CD14-positive monocyte (primary cell): ENCODE data around the gene RNF223. TPM values are rescaled to one million over a fixed set of nuclear protein-coding genes. Genes with fewer than 3 reads are reported as not detected.

Experiments used
- DNase-seq, 3 donors: peaks; one replicate each; pipeline ENCODE4 v3.0.0-alpha.2; 2011 to 2022
- H2AFZ ChIP-seq: 2 replicates; pipeline ENCODE4 v1.6.0; 2012; ENCODE audit warnings: mild to moderate bottlenecking, low read depth, low read length, inconsistent platforms; ENCODE audit not compliant: insufficient read depth, poor library complexity, severe bottlenecking
- H3K27ac ChIP-seq, 2 donors: 1 replicate in 1 of 2; 2 replicates in 1 of 2; pipeline ENCODE4 v1.5.1; 2012 to 2013; ENCODE audit warnings: low read length in 2 of 2, control low read depth in 1 of 2, inconsistent platforms in 1 of 2, low read depth in 1 of 2, mild to moderate bottlenecking in 1 of 2
- H3K27me3 ChIP-seq, 2 donors: one replicate each; pipeline versions ENCODE4 v1.6.0 to v1.6.1; 2011 to 2013; ENCODE audit warnings: low read length in 2 of 2; ENCODE audit not compliant: control insufficient read depth in 2 of 2, insufficient read depth in 2 of 2
- H3K36me3 ChIP-seq, 2 donors: replicated peaks in 1 of 2; 1 replicate in 1 of 2; 2 replicates in 1 of 2; pipeline versions ENCODE4 v1.5.1 to v1.6.1; 2012 to 2013; ENCODE audit warnings: low read length in 2 of 2, control low read depth in 1 of 2, inconsistent platforms in 1 of 2, mild to moderate bottlenecking in 1 of 2; ENCODE audit not compliant: insufficient read depth in 2 of 2, control insufficient read depth in 1 of 2
- H3K4me1 ChIP-seq, 2 donors: 1 replicate in 1 of 2; 2 replicates in 1 of 2; pipeline versions ENCODE4 v1.5.1 to v1.6.1; 2012 to 2013; ENCODE audit warnings: low read length in 2 of 2, control low read depth in 1 of 2, inconsistent platforms in 1 of 2, mild to moderate bottlenecking in 1 of 2, moderate library complexity in 1 of 2; ENCODE audit not compliant: insufficient read depth in 2 of 2, control insufficient read depth in 1 of 2
- H3K4me2 ChIP-seq: replicated peaks from 2 replicates; pipeline ENCODE3; 2012; ENCODE audit warnings: low read length, moderate library complexity, mild to moderate bottlenecking; ENCODE audit not compliant: poor library complexity, severe bottlenecking; ENCODE audit errors: extremely low read depth
- H3K4me3 ChIP-seq, 3 experiments: fragments of 200-600 bp in 1 of 3; sonication (generic) in 1 of 3; replicated peaks in 1 of 3; 1 replicate in 2 of 3; 2 replicates in 1 of 3; pipeline ENCODE4 v1.5.1; 2011 to 2013; ENCODE audit warnings: low read length in 3 of 3, mild to moderate bottlenecking in 3 of 3, control low read depth in 2 of 3, low read depth in 2 of 3, inconsistent platforms in 1 of 3, moderate library complexity in 1 of 3
- H3K79me2 ChIP-seq: 2 replicates; pipeline ENCODE4 v1.6.0; 2012; ENCODE audit warnings: mild to moderate bottlenecking, control low read depth, inconsistent platforms, low read length, moderate library complexity; ENCODE audit not compliant: insufficient read depth
- H3K9ac ChIP-seq: 2 replicates; pipeline ENCODE4 v1.6.0; 2017; ENCODE audit warnings: low read length, mild to moderate bottlenecking; ENCODE audit not compliant: insufficient read depth, poor library complexity, severe bottlenecking
- H3K9me3 ChIP-seq, 2 donors: replicated peaks in 1 of 2; 1 replicate in 1 of 2; 2 replicates in 1 of 2; pipeline versions ENCODE4 v1.5.1 to v1.6.1; 2012 to 2013; ENCODE audit warnings: low read length in 2 of 2, control low read depth in 1 of 2; ENCODE audit not compliant: control insufficient read depth in 1 of 2, insufficient read depth in 1 of 2
- H4K20me1 ChIP-seq: 2 replicates; pipeline ENCODE4 v1.6.0; 2012; ENCODE audit warnings: mild to moderate bottlenecking, low read length, control low read depth, moderate library complexity; ENCODE audit not compliant: insufficient read depth
- H3K27ac Mint-ChIP-seq, 7 donors: one replicate each; pipeline ENCODE4 v1.8.0; 2020; ENCODE audit warnings: mild to moderate bottlenecking in 7 of 7, mixed read lengths in 7 of 7, moderate library complexity in 6 of 7, inconsistent platforms in 2 of 7
- H3K27me3 Mint-ChIP-seq, 3 donors: one replicate each; pipeline ENCODE4 v1.8.0; 2021 to 2022; ENCODE audit warnings: low read depth in 3 of 3, mild to moderate bottlenecking in 3 of 3, mixed read lengths in 3 of 3, moderate library complexity in 3 of 3, inconsistent platforms in 1 of 3
- H3K36me3 Mint-ChIP-seq, 2 donors: one replicate each; pipeline ENCODE4 v1.8.0; 2020; ENCODE audit warnings: mixed read lengths in 2 of 2, inconsistent platforms in 1 of 2, mild to moderate bottlenecking in 1 of 2
- H3K4me1 Mint-ChIP-seq: one replicate; pipeline ENCODE4 v1.8.0; 2020; ENCODE audit warnings: mild to moderate bottlenecking, mixed read lengths
- H3K4me3 Mint-ChIP-seq, 2 donors: one replicate each; pipeline ENCODE4 v1.8.0; 2020; ENCODE audit warnings: mild to moderate bottlenecking in 2 of 2, mixed read lengths in 2 of 2, moderate library complexity in 1 of 2
- H3K9me3 Mint-ChIP-seq, 7 donors: one replicate each; pipeline ENCODE4 v1.8.0; 2020 to 2022; ENCODE audit warnings: mixed read lengths in 7 of 7, mild to moderate bottlenecking in 6 of 7, moderate library complexity in 6 of 7, inconsistent platforms in 2 of 7
- WGBS: methylation state at CpG from one replicate; pipeline ENCODE4 v1.1.5; 2013; ENCODE audit warnings: missing lambda C conversion rate; ENCODE audit not compliant: insufficient coverage; 5-methylcytosine and 5-hydroxymethylcytosine counted together
- intact Hi-C, 2 donors: fragments of 100-400 bp; cut with micrococcal nuclease; formaldehyde crosslinking; loops; one replicate each; pipeline versions ENCODE4 v1.15.0 to v1.15.1; 2023
- polyA plus RNA-seq, 3 donors: library from polyadenylated mRNA; depleted of rRNA in 1 of 3; unstranded in 2 of 3; stranded (reverse) in 1 of 3; fragments of 300-500 nt in 2 of 3; fragments of >200 nt in 1 of 3; fragmentation: Illumina TruSeq in 2 of 3; gene quantifications; 1 replicate in 2 of 3; 2 replicates in 1 of 3; pipeline ENCODE4 v1.2.3, GENCODE V29; 2012 to 2021
- TF ChIP-seq, protein P1 (sequence below): fragments of 200-600 bp; IDR thresholded peaks from one replicate; pipeline ENCODE4 v1.8.0; 2022; ENCODE audit warnings: antibody characterized with exemption, mild to moderate bottlenecking

Gene RNF223
- polyA plus RNA-seq, 3 donors, result not detected

DNA sequence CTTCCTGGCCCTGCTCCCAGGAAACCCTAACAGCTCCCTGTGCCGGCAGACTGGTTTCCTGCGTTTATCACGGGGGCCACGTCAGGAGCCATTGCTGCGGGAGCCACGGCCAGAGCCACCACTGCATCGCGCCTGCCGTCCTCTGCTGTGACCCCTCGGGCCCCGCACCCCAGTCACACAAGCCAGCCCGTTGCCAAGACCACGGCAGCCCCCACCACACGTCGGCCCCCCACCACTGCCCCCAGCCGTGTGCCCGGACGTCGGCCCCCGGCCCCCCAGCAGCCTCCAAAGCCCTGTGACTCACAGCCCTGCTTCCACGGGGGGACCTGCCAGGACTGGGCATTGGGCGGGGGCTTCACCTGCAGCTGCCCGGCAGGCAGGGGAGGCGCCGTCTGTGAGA lies 26.1 kb downstream of the RNF223 start:
- H2AFZ ChIP-seq, result no peak overlapping the region
- H4K20me1 ChIP-seq, result no peaks in the 10 kb centered on the region
- no peak overlapping the region for H3K27ac ChIP-seq
- H3K4me2 ChIP-seq, result no peak overlapping the region
- no peak for DNase-seq
- 88% methylated on average over 15 of the region's 25 CpGs for WGBS
- Mint-ChIP-seq H3K27me3 (peaks cover 0 to 4% (median 0%) of the 10 kb centered on the region in 3 donors), H3K4me1 (no peaks in the 10 kb centered on the region), H3K36me3 (no peaks in the 10 kb centered on the region), H3K9me3 (peaks cover 0 to 4% (median 1%) of the 10 kb centered on the region in 7 donors), H3K27ac (no peak overlapping the region), H3K4me3 (no peak overlapping the region)
- no peaks in the 10 kb centered on the region for H3K9me3 ChIP-seq
- intact Hi-C loops, result no loop called here
- no peak overlapping the region for H3K9ac ChIP-seq
- H3K4me3 ChIP-seq, result no peak overlapping the region
- no peaks in the 10 kb centered on the region for H3K36me3 ChIP-seq
- TF ChIP-seq, protein P1, sequence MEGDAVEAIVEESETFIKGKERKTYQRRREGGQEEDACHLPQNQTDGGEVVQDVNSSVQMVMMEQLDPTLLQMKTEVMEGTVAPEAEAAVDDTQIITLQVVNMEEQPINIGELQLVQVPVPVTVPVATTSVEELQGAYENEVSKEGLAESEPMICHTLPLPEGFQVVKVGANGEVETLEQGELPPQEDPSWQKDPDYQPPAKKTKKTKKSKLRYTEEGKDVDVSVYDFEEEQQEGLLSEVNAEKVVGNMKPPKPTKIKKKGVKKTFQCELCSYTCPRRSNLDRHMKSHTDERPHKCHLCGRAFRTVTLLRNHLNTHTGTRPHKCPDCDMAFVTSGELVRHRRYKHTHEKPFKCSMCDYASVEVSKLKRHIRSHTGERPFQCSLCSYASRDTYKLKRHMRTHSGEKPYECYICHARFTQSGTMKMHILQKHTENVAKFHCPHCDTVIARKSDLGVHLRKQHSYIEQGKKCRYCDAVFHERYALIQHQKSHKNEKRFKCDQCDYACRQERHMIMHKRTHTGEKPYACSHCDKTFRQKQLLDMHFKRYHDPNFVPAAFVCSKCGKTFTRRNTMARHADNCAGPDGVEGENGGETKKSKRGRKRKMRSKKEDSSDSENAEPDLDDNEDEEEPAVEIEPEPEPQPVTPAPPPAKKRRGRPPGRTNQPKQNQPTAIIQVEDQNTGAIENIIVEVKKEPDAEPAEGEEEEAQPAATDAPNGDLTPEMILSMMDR, result no peak
- no peaks in the 10 kb centered on the region for H3K4me1 ChIP-seq
- H3K79me2 ChIP-seq, result no peaks in the 10 kb centered on the region
- no peaks in the 10 kb centered on the region for H3K27me3 ChIP-seq

DNA sequence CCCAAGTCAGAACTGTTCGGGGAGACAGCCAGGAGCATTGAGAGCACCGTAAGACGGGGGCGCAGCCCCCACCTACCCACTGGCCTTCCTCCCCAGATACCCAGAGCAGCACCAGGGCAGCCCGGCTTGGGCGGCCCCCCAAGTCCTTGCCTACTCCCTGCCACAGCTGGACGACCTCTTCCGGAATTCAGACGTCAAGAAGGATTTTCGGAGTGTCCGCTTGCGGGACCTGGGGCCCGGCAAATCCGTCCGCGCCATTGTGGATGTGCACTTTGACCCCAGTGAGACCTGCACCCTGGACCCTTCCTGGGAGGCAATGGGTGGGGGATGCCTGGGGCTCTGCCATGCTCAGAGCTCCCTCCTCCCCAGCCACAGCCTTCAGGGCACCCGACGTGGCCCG lies 26.7 kb downstream of the RNF223 start:
- Histone ChIP-seq H3K4me2 (no peak overlapping the region), H3K27me3 (no peaks in the 10 kb centered on the region), H2AFZ (no peak overlapping the region), H3K79me2 (no peaks in the 10 kb centered on the region), H3K9me3 (no peaks in the 10 kb centered on the region), H4K20me1 (no peaks in the 10 kb centered on the region), H3K4me3 (no peak overlapping the region), H3K27ac (no peak overlapping the region), H3K4me1 (no peaks in the 10 kb centered on the region), H3K9ac (no peak overlapping the region), H3K36me3 (no peaks in the 10 kb centered on the region)
- intact Hi-C loops, result no loop called here
- Mint-ChIP-seq H3K27ac (no peak overlapping the region), H3K27me3 (peaks cover 0 to 4% (median 0%) of the 10 kb centered on the region in 3 donors), H3K36me3 (no peaks in the 10 kb centered on the region), H3K4me3 (no peak overlapping the region), H3K9me3 (peaks cover 0 to 9% (median 3%) of the 10 kb centered on the region in 7 donors), H3K4me1 (no peaks in the 10 kb centered on the region)
- no peak for DNase-seq
- TF ChIP-seq, protein P1, result no peak
- WGBS, result 94% methylated on average over 11 of the region's 19 CpGs
